ENCODE data around the gene TEDC1. TPM values are rescaled to one million over a fixed set of nuclear protein-coding genes. Genes with fewer than 3 reads are reported as not detected.

The TEDC1 gene
- polyA plus RNA-seq (2013, experiment 1 of 4) = 22.9 TPM
- polyA plus RNA-seq (2013, experiment 2 of 4) = 21.7 TPM
- 16.6 TPM for polyA plus RNA-seq (2013, experiment 3 of 4)
- 19.7 TPM for polyA plus RNA-seq (2013, experiment 4 of 4)

GRCh38 chr14:105490572-105491365, at the start of gene TEDC1:
TSS of gene TEDC1 (plus strand) at chr14:105491246. CDS start at chr14:105491376, 130 bp downstream.
- H3K36me3 ChIP-seq (ENCODE audit: control insufficient read depth, insufficient read depth, low read length) = no peaks in the 10 kb centered on the region
- H3K27me3 ChIP-seq (ENCODE audit: control insufficient read depth, insufficient read depth, low read length, poor library complexity, severe bottlenecking) = peaks cover 23% of the 10 kb centered on the region
- peak within 1 kb of the TSS; percentile 62 for H3K4me3 ChIP-seq (ENCODE audit: insufficient read depth, low read depth, low read length)
- peak within 1 kb of the TSS; percentile 92 for H3K27ac ChIP-seq (ENCODE audit: insufficient read depth, low read depth, low read length, poor library complexity, severe bottlenecking)
- no peaks in the 10 kb centered on the region for H3K9me3 ChIP-seq (ENCODE audit: control insufficient read depth, low read length)
- peaks cover 38% of the 10 kb centered on the region for H3K4me1 ChIP-seq (ENCODE audit: control insufficient read depth, insufficient read depth, low read length)
- WGBS, 2 experiments = 1 to 2% methylated on average over 94 of the region's 94 CpGs

- H3K9me3 ChIP-seq (ENCODE audit: control insufficient read depth, low read length) = no peaks in the 10 kb centered on the region
- 83 to 84% methylated on average over 17 of the region's 17 CpGs for WGBS, 2 experiments
- no peaks in the 10 kb centered on the region for H3K4me1 ChIP-seq (ENCODE audit: control insufficient read depth, insufficient read depth, low read length)
- peaks cover 3% of the 10 kb centered on the region for H3K36me3 ChIP-seq (ENCODE audit: control insufficient read depth, insufficient read depth, low read length)
- no peak overlapping the region for H3K4me3 ChIP-seq (ENCODE audit: insufficient read depth, low read depth, low read length)
- H3K27me3 ChIP-seq (ENCODE audit: control insufficient read depth, insufficient read depth, low read length, poor library complexity, severe bottlenecking) = no peaks in the 10 kb centered on the region
- H3K27ac ChIP-seq (ENCODE audit: insufficient read depth, low read depth, low read length, poor library complexity, severe bottlenecking) = no peak overlapping the region
These were observed 48.9 kb upstream of the TEDC1 start for GRCh38 chr14:105442125-105442524.

DNA sequence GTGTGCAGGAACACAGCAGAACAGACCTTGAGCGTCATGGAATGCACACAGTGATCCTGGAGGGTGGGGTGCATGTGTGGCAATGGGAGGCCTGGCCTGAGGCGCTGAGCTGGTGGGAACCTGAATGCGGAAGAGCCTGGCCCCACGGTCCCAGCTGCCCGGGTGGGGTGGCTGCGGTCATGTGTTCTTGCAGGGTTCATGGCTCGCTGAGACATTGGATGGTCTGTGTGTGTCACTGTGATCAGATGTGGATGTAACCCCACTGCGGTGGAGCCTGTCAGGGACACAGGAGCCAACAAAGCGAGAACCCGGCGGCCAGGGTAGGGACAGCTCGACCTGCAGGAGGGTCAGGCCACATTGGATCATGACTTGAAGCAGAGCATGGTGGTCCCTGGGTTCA, 48.2 kb upstream of the TEDC1 start:
- Histone ChIP-seq H3K36me3 (ENCODE audit: control insufficient read depth, insufficient read depth, low read length) (peaks cover 3% of the 10 kb centered on the region), H3K9me3 (ENCODE audit: control insufficient read depth, low read length) (no peaks in the 10 kb centered on the region), H3K4me1 (ENCODE audit: control insufficient read depth, insufficient read depth, low read length) (no peaks in the 10 kb centered on the region), H3K4me3 (ENCODE audit: insufficient read depth, low read depth, low read length) (no peak overlapping the region), H3K27ac (ENCODE audit: insufficient read depth, low read depth, low read length, poor library complexity, severe bottlenecking) (no peak overlapping the region), H3K27me3 (ENCODE audit: control insufficient read depth, insufficient read depth, low read length, poor library complexity, severe bottlenecking) (no peaks in the 10 kb centered on the region)
- WGBS, 2 experiments = 85 to 89% methylated on average over 12 of the region's 12 CpGs

DNA sequence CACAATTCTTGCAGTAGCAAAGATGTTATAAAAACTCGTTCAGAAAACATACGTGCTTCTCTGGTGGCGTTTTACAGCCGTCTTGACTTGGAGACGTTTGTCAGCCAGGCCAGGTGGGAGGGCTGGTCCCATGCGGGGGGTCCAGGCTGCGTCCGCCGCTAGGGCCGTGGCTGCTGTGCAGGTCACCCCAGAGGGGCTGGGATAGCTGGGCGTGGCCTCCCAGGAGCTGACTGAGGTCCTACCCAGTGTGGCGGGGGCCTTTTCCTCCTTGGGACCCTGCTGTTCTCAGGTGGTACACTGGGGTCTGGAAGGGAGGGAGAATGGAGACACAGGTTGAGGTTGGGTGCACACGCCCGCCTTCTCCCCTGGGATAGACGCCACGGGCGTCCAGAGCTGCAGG, 46.2 kb upstream of the TEDC1 start:
- no peaks in the 10 kb centered on the region for H3K27me3 ChIP-seq (ENCODE audit: control insufficient read depth, insufficient read depth, low read length, poor library complexity, severe bottlenecking)
- no peaks in the 10 kb centered on the region for H3K9me3 ChIP-seq (ENCODE audit: control insufficient read depth, low read length)
- WGBS, 2 experiments = 93 to 95% methylated on average over 17 of the region's 17 CpGs
- no peak overlapping the region for H3K27ac ChIP-seq (ENCODE audit: insufficient read depth, low read depth, low read length, poor library complexity, severe bottlenecking)
- H3K4me3 ChIP-seq (ENCODE audit: insufficient read depth, low read depth, low read length) = no peak overlapping the region
- peaks cover 5% of the 10 kb centered on the region for H3K36me3 ChIP-seq (ENCODE audit: control insufficient read depth, insufficient read depth, low read length)
- no peaks in the 10 kb centered on the region for H3K4me1 ChIP-seq (ENCODE audit: control insufficient read depth, insufficient read depth, low read length)

- no peaks in the 10 kb centered on the region for H3K27me3 ChIP-seq (ENCODE audit: control insufficient read depth, insufficient read depth, low read length, poor library complexity, severe bottlenecking)
- peaks cover 10% of the 10 kb centered on the region for H3K36me3 ChIP-seq (ENCODE audit: control insufficient read depth, insufficient read depth, low read length)
- no peaks in the 10 kb centered on the region for H3K4me1 ChIP-seq (ENCODE audit: control insufficient read depth, insufficient read depth, low read length)
- no peak overlapping the region for H3K27ac ChIP-seq (ENCODE audit: insufficient read depth, low read depth, low read length, poor library complexity, severe bottlenecking)
- H3K4me3 ChIP-seq (ENCODE audit: insufficient read depth, low read depth, low read length) = no peak overlapping the region
- no peaks in the 10 kb centered on the region for H3K9me3 ChIP-seq (ENCODE audit: control insufficient read depth, low read length)
- WGBS, 2 experiments = 92 to 93% methylated on average over 24 of the region's 24 CpGs
These were observed 45.8 kb upstream of the TEDC1 start for GRCh38 chr14:105445290-105445689.

GRCh38 chr14:105445901-105446845, 44.9 kb upstream of the TEDC1 start:
- Histone ChIP-seq H3K36me3 (ENCODE audit: control insufficient read depth, insufficient read depth, low read length) (peaks cover 17% of the 10 kb centered on the region), H3K27ac (ENCODE audit: insufficient read depth, low read depth, low read length, poor library complexity, severe bottlenecking) (no peak overlapping the region), H3K27me3 (ENCODE audit: control insufficient read depth, insufficient read depth, low read length, poor library complexity, severe bottlenecking) (no peaks in the 10 kb centered on the region), H3K9me3 (ENCODE audit: control insufficient read depth, low read length) (no peaks in the 10 kb centered on the region), H3K4me1 (ENCODE audit: control insufficient read depth, insufficient read depth, low read length) (no peaks in the 10 kb centered on the region), H3K4me3 (ENCODE audit: insufficient read depth, low read depth, low read length) (no peak overlapping the region)
- WGBS, 2 experiments = 95% methylated on average over 26 of the region's 26 CpGs

DNA sequence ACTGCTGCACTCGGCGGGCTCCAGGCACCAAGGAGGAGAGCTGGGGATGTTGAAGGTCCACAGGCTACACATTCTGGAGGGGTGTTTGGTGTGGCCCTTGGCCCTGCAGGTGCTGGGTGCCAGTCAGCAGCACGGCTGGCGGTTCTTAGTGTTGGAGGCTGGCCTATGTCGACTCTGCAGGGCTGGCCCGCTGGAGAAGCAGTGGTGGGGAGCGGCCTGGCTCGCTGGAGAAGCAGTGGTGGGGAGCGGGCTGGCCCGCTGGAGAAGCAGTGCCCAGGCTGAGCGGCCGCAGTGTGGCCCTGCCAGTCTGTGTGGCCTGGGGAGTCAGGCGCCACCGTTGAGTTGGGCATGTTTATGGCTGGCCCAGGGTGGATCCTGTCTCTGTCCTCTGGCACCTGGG, 44.1 kb upstream of the TEDC1 start:
- Histone ChIP-seq H3K27me3 (ENCODE audit: control insufficient read depth, insufficient read depth, low read length, poor library complexity, severe bottlenecking) (no peaks in the 10 kb centered on the region), H3K27ac (ENCODE audit: insufficient read depth, low read depth, low read length, poor library complexity, severe bottlenecking) (no peak overlapping the region), H3K4me1 (ENCODE audit: control insufficient read depth, insufficient read depth, low read length) (no peaks in the 10 kb centered on the region), H3K36me3 (ENCODE audit: control insufficient read depth, insufficient read depth, low read length) (peaks cover 17% of the 10 kb centered on the region), H3K9me3 (ENCODE audit: control insufficient read depth, low read length) (no peaks in the 10 kb centered on the region), H3K4me3 (ENCODE audit: insufficient read depth, low read depth, low read length) (no peak overlapping the region)
- WGBS, 2 experiments = 88% methylated on average over 14 of the region's 14 CpGs

DNA sequence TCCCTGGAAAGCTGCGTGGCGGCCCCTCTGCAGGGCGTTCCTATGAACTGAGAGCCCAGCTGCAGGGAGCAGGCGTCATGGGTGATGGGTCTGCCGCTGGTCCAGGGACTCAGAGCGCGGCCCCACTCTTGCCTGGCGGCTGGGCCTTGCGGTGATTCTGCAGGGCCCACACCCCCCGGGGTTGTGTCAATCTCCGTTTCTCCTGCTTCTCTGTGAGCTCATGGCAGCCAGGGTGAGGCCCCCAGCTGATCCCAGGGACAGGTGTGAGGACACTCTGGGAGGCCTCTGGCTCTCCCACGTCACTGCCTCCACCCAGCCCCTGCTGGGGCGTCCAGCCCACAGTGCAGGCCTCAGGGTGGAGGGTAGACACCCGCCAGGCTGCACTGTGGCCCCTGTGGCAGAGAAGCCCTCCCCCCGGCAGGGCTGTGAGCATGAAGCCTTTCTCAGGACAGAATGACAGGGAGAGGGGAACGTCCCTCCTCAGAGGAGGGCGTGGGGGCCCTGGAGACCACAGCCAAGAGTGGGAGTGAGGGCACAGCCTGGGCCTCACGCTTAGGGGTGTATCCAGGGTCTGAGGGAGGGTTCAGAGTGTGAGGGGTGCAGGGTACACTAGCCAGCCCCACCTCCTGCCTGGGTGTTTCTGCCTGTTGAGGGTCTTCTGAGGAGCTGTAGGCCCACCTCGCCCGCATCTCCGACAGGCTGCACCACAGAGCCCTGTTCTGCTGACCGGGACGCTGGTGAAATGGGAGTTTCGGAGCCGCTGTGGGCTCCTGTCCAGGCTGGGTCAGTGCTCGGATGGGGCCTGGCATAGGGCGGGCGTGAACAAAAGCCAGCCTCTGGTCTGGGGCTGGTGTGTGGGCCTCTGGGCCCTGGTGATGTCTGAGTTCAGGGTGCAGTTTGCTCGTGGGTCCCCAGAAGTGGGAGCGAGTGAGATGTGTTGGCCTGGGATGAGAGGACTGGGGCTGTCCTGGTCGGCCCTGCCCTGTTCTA, 43.1 kb upstream of the TEDC1 start:
- Histone ChIP-seq H3K36me3 (ENCODE audit: control insufficient read depth, insufficient read depth, low read length) (peaks cover 15% of the 10 kb centered on the region), H3K4me3 (ENCODE audit: insufficient read depth, low read depth, low read length) (no peak overlapping the region), H3K9me3 (ENCODE audit: control insufficient read depth, low read length) (no peaks in the 10 kb centered on the region), H3K27me3 (ENCODE audit: control insufficient read depth, insufficient read depth, low read length, poor library complexity, severe bottlenecking) (no peaks in the 10 kb centered on the region), H3K4me1 (ENCODE audit: control insufficient read depth, insufficient read depth, low read length) (no peaks in the 10 kb centered on the region), H3K27ac (ENCODE audit: insufficient read depth, low read depth, low read length, poor library complexity, severe bottlenecking) (no peak overlapping the region)
- 94% methylated on average over 31 of the region's 31 CpGs for WGBS, 2 experiments

DNA sequence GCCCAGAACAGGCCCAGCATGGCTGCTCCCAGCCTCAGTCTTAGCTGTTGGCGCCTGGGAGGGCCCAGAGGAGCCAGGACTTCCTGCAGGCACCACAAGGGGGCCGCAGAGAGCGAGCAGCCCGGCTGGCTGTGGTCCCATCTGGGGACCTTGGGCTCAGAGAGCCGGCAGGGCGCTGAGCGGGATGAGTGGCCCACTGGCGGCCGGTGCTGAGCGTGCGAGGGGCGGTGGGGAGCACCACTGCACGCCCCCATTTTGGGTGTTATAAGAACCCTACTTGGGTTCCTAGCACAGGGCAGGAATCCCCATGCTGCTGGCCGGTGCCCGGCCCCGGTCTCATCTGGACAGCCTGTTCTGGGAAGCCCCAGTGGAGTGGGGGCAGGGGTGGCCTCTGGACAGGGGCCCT, 42.3 kb upstream of the TEDC1 start:
- WGBS, 2 experiments = 79 to 81% methylated on average over 16 of the region's 16 CpGs

More for the DNA sequence above, 42.3 kb upstream of the TEDC1 start:
- Histone ChIP-seq H3K27me3 (ENCODE audit: control insufficient read depth, insufficient read depth, low read length, poor library complexity, severe bottlenecking) (no peaks in the 10 kb centered on the region), H3K27ac (ENCODE audit: insufficient read depth, low read depth, low read length, poor library complexity, severe bottlenecking) (no peak overlapping the region), H3K4me3 (ENCODE audit: insufficient read depth, low read depth, low read length) (no peak overlapping the region), H3K4me1 (ENCODE audit: control insufficient read depth, insufficient read depth, low read length) (no peaks in the 10 kb centered on the region), H3K9me3 (ENCODE audit: control insufficient read depth, low read length) (no peaks in the 10 kb centered on the region), H3K36me3 (ENCODE audit: control insufficient read depth, insufficient read depth, low read length) (peaks cover 14% of the 10 kb centered on the region)
